H1 (cell line): ENCODE data around the gene C2orf81. TPM values are rescaled to one million over a fixed set of nuclear protein-coding genes. Genes with fewer than 3 reads are reported as not detected.

Experiments used
- polyA plus RNA-seq, 7 experiments: library from polyadenylated mRNA; depleted of rRNA in 3 of 7; stranded (reverse) in 5 of 7; unstranded in 2 of 7; fragments of >200 nt in 5 of 7; fragments of 200-250 nt in 2 of 7; gene quantifications; 1 replicate in 5 of 7; 2 replicates in 1 of 7; 4 replicates in 1 of 7; pipeline versions ENCODE4 v1.2.1 to v1.2.3, GENCODE V29; 2011 to 2013; ENCODE audit warnings: missing spikeins in 2 of 7, mixed read lengths in 2 of 7
- total RNA-seq: library from RNA; stranded (reverse); fragmentation: NEBNext Ultra II Directional; extraction: Animal tissue kit (Norgen Biotek cat#: 25700); gene quantifications from 2 replicates; pipeline ENCODE4 v1.2.1, GENCODE V29; 2021

Gene C2orf81
- total and polyA plus RNA-seq, 2 of the 8 experiments (the other 6 are each of a cell fraction or from before 2014, with no cell fraction given), result 1.6 to 3.3 TPM

Other genes with a start within 250 kb of the C2orf81 start
- gene MOB1A, start 242.7 kb downstream of the C2orf81 start, total RNA-seq, result 91.7 and 93.9 TPM in 2 replicates
- gene MOB1A, start 242.7 kb downstream of the C2orf81 start, polyA plus RNA-seq (2011; rRNA removed), result 16.2 and 21.6 TPM in 2 replicates
- 260 and 291 TPM in 2 replicates for gene MTHFD2, start 223.0 kb downstream of the C2orf81 start, total RNA-seq
- 99.2 and 99.5 TPM in 2 replicates for gene MTHFD2, start 223.0 kb downstream of the C2orf81 start, polyA plus RNA-seq (2011; rRNA removed)
- 0.52 and 0.86 TPM in 2 replicates for gene SLC4A5, start 78.2 kb downstream of the C2orf81 start, total RNA-seq
- gene SLC4A5, start 78.2 kb downstream of the C2orf81 start, polyA plus RNA-seq (2011; rRNA removed), result 0.42 TPM in 2 replicates
- gene DCTN1, start 41.3 kb downstream of the C2orf81 start, total RNA-seq, result 156 and 162 TPM in 2 replicates
- 105 and 155 TPM in 2 replicates for gene DCTN1, start 41.3 kb downstream of the C2orf81 start, polyA plus RNA-seq (2011; rRNA removed)
- 41.6 and 45.0 TPM in 2 replicates for gene WDR54, start 111 bp upstream of the C2orf81 start, total RNA-seq
- gene WDR54, start 111 bp upstream of the C2orf81 start, polyA plus RNA-seq (2011; rRNA removed), result 125 and 142 TPM in 2 replicates
- gene RTKN, start 20.3 kb upstream of the C2orf81 start, total RNA-seq, result 53.5 and 54.1 TPM in 2 replicates
- gene RTKN, start 20.3 kb upstream of the C2orf81 start, polyA plus RNA-seq (2011; rRNA removed), result 40.2 and 60.1 TPM in 2 replicates
- gene INO80B, start 33.5 kb upstream of the C2orf81 start, total RNA-seq, result 17.5 and 18.5 TPM in 2 replicates
- 3.9 and 8.5 TPM in 2 replicates for gene INO80B, start 33.5 kb upstream of the C2orf81 start, polyA plus RNA-seq (2011; rRNA removed)
- 51.4 and 57.2 TPM in 2 replicates for gene WBP1, start 36.8 kb upstream of the C2orf81 start, total RNA-seq
- 190 and 301 TPM in 2 replicates for gene WBP1, start 36.8 kb upstream of the C2orf81 start, polyA plus RNA-seq (2011; rRNA removed)
- gene MOGS, start 43.8 kb upstream of the C2orf81 start, total RNA-seq, result 50.3 and 51.0 TPM in 2 replicates
- gene MOGS, start 43.8 kb upstream of the C2orf81 start, polyA plus RNA-seq (2011; rRNA removed), result 44.3 and 59.9 TPM in 2 replicates
- gene MRPL53, start 51.1 kb upstream of the C2orf81 start, total RNA-seq, result 46.3 and 50.2 TPM in 2 replicates
- gene MRPL53, start 51.1 kb upstream of the C2orf81 start, polyA plus RNA-seq (2011; rRNA removed), result 36.6 and 59.8 TPM in 2 replicates
- 10.7 and 12.1 TPM in 2 replicates for gene CCDC142, start 61.4 kb upstream of the C2orf81 start, total RNA-seq
- gene CCDC142, start 61.4 kb upstream of the C2orf81 start, polyA plus RNA-seq (2011; rRNA removed), result 6.0 and 6.7 TPM in 2 replicates
- 27.4 and 28.8 TPM in 2 replicates for gene TTC31, start 61.5 kb upstream of the C2orf81 start, total RNA-seq
- 29.9 and 36.1 TPM in 2 replicates for gene TTC31, start 61.5 kb upstream of the C2orf81 start, polyA plus RNA-seq (2011; rRNA removed)
- gene LBX2, start 78.0 kb upstream of the C2orf81 start, total RNA-seq, result 0.55 TPM in 1 of 2 replicates, not detected in the other
- gene LBX2, start 78.0 kb upstream of the C2orf81 start, polyA plus RNA-seq (2011; rRNA removed), result 0.27 and 0.42 TPM in 2 replicates
- 10.0 and 13.8 TPM in 2 replicates for gene PCGF1, start 86.1 kb upstream of the C2orf81 start, total RNA-seq
- gene PCGF1, start 86.1 kb upstream of the C2orf81 start, polyA plus RNA-seq (2011; rRNA removed), result 12.1 and 23.7 TPM in 2 replicates
- gene TLX2, start 92.8 kb upstream of the C2orf81 start, total RNA-seq, result 0.15 and 0.17 TPM in 2 replicates
- 0.06 and 0.17 TPM in 2 replicates for gene TLX2, start 92.8 kb upstream of the C2orf81 start, polyA plus RNA-seq (2011; rRNA removed)
- 0.57 and 0.76 TPM in 2 replicates for gene DQX1, start 104.6 kb upstream of the C2orf81 start, total RNA-seq
- 1.1 TPM in 2 replicates for gene DQX1, start 104.6 kb upstream of the C2orf81 start, polyA plus RNA-seq (2011; rRNA removed)
- 82.7 and 83.4 TPM in 2 replicates for gene AUP1, start 108.1 kb upstream of the C2orf81 start, total RNA-seq
- 121 and 162 TPM in 2 replicates for gene AUP1, start 108.1 kb upstream of the C2orf81 start, polyA plus RNA-seq (2011; rRNA removed)
- gene HTRA2, start 108.3 kb upstream of the C2orf81 start, total RNA-seq, result 21.6 and 24.6 TPM in 2 replicates
- 37.6 TPM in 2 replicates for gene HTRA2, start 108.3 kb upstream of the C2orf81 start, polyA plus RNA-seq (2011; rRNA removed)
- gene LOXL3, start 132.3 kb upstream of the C2orf81 start, total RNA-seq, result 19.5 and 22.4 TPM in 2 replicates
- gene LOXL3, start 132.3 kb upstream of the C2orf81 start, polyA plus RNA-seq (2011; rRNA removed), result 22.1 and 27.2 TPM in 2 replicates
- 11.4 and 14.3 TPM in 2 replicates for gene DOK1, start 133.1 kb upstream of the C2orf81 start, total RNA-seq
- gene DOK1, start 133.1 kb upstream of the C2orf81 start, polyA plus RNA-seq (2011; rRNA removed), result 11.0 and 16.5 TPM in 2 replicates
- gene M1AP, start 226.7 kb upstream of the C2orf81 start, total RNA-seq, result 4.8 and 5.1 TPM in 2 replicates
- 4.8 and 6.6 TPM in 2 replicates for gene M1AP, start 226.7 kb upstream of the C2orf81 start, polyA plus RNA-seq (2011; rRNA removed)
- 3.1 and 3.4 TPM in 2 replicates for gene SEMA4F, start 232.6 kb upstream of the C2orf81 start, total RNA-seq
- gene SEMA4F, start 232.6 kb upstream of the C2orf81 start, polyA plus RNA-seq (2011; rRNA removed), result 3.3 and 4.3 TPM in 2 replicates